ENCODE results near the gene ITIH4. TPM values are rescaled to one million over a fixed set of nuclear protein-coding genes. Genes with fewer than 3 reads are reported as not detected.

ITIH4 gene
- total RNA-seq, 4 donors from 2014 or later: 2.0 to 4.6 (median 2.8) TPM

GRCh38 chr3:52781741-52782140 is 48.7 kb downstream of the ITIH4 start:
- intact Hi-C loops (cut with DNase I): no loop called here
- Histone ChIP-seq H3K36me3 (no peaks in the 10 kb centered on the region), H3K27ac (replicated peaks in 1 of 4) (no peak overlapping the region), H3K4me3 (no peak overlapping the region), H3K27me3 (peaks cover 0 to 5% (median 0%) of the 10 kb centered on the region in 4 donors), H3K4me1 (no peaks in the 10 kb centered on the region), H3K9me3 (no peaks in the 10 kb centered on the region)
- no peak for TF ChIP-seq POLR2A (IDR thresholded peaks at IDR 0.05; ENCODE audit: low read depth)
- TF ChIP-seq, protein P1, sequence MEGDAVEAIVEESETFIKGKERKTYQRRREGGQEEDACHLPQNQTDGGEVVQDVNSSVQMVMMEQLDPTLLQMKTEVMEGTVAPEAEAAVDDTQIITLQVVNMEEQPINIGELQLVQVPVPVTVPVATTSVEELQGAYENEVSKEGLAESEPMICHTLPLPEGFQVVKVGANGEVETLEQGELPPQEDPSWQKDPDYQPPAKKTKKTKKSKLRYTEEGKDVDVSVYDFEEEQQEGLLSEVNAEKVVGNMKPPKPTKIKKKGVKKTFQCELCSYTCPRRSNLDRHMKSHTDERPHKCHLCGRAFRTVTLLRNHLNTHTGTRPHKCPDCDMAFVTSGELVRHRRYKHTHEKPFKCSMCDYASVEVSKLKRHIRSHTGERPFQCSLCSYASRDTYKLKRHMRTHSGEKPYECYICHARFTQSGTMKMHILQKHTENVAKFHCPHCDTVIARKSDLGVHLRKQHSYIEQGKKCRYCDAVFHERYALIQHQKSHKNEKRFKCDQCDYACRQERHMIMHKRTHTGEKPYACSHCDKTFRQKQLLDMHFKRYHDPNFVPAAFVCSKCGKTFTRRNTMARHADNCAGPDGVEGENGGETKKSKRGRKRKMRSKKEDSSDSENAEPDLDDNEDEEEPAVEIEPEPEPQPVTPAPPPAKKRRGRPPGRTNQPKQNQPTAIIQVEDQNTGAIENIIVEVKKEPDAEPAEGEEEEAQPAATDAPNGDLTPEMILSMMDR (IDR thresholded peaks at IDR 0.05): no peak
- no peak for TF ChIP-seq EP300 (IDR thresholded peaks at IDR 0.05)
- TF ChIP-seq POLR2AphosphoS5 (IDR thresholded peaks at IDR 0.05): no peak
- WGBS: 75% methylated on average over 13 of the region's 13 CpGs
- DNase-seq (ENCODE audit: extremely low spot score): no peak

- Histone ChIP-seq H3K9me3 (no peaks in the 10 kb centered on the region), H3K27me3 (peaks cover 0 to 5% (median 0%) of the 10 kb centered on the region in 4 donors), H3K27ac (replicated peaks in 1 of 4) (no peak overlapping the region), H3K4me1 (no peaks in the 10 kb centered on the region), H3K4me3 (no peak overlapping the region), H3K36me3 (no peaks in the 10 kb centered on the region)
- intact Hi-C loops (cut with DNase I): loop anchor here (10.0 kb wide), 3 partner anchors 115 to 295 kb away; partner anchors contain the start of gene STIMATE
- 86% methylated on average over 8 of the region's 8 CpGs for WGBS
- no peak for TF ChIP-seq POLR2A (IDR thresholded peaks at IDR 0.05; ENCODE audit: low read depth)
- TF ChIP-seq EP300 (IDR thresholded peaks at IDR 0.05): no peak
- TF ChIP-seq, protein P1 (IDR thresholded peaks at IDR 0.05): no peak
- TF ChIP-seq POLR2AphosphoS5 (IDR thresholded peaks at IDR 0.05): no peak
- peak; percentile 90 for DNase-seq (ENCODE audit: extremely low spot score)
Observed at GRCh38 chr3:52779837-52780585, 50.5 kb downstream of the ITIH4 start.

GRCh38 chr3:52779011-52779836 is 51.2 kb downstream of the ITIH4 start:
- Histone ChIP-seq H3K4me3 (no peak overlapping the region), H3K9me3 (no peaks in the 10 kb centered on the region), H3K27me3 (peaks cover 0 to 5% (median 0%) of the 10 kb centered on the region in 4 donors), H3K4me1 (no peaks in the 10 kb centered on the region), H3K36me3 (no peaks in the 10 kb centered on the region), H3K27ac (replicated peaks in 1 of 4) (no peak overlapping the region)
- intact Hi-C loops (cut with DNase I): loop anchor here (10.0 kb wide), 3 partner anchors 116 to 296 kb away; partner anchors contain the start of gene STIMATE
- no peak for TF ChIP-seq EP300 (IDR thresholded peaks at IDR 0.05)
- TF ChIP-seq POLR2AphosphoS5 (IDR thresholded peaks at IDR 0.05): no peak
- TF ChIP-seq, protein P1 (IDR thresholded peaks at IDR 0.05): no peak
- TF ChIP-seq POLR2A (IDR thresholded peaks at IDR 0.05; ENCODE audit: low read depth): no peak
- WGBS: 72% methylated on average over 5 of the region's 11 CpGs
- peak; percentile 91 for DNase-seq (ENCODE audit: extremely low spot score)

DNA sequence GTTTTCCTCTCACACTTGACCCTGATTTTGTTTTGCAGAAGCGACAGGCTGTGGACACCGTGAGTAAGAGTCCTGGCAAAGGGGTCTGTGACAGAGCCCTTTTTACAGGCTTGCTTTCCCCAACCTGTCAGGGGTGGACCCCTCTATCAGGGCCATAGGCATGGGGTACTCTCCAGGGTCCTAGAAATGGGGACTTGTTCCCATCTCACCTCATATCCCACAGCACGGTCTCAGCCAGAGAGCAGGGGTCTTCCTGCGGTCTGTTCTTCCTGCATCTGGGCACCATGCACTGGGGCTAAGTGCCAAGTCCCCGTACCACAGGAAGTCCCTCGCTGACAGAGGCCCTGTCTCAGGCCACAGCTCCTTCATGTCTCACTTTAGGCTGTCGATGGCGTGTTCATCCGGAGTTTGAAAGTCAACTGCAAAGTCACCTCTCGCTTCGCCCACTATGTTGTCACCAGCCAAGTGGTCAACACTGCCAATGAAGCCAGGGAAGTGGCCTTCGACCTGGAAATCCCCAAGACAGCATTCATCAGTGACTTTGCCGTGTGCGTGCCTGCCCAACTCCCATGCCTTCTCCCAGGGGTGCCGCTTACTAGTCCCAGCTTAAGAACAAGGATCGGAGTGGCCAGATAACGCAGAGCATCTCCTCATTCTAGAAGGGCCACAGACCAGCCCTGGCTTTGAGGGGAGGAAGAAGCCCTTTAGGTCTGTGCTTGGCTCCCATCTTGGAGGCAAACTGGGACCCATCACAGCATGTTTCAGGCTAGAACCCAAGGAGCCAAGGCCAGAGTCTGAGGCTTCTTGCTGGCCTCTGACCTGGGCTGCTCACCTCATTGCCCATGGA is 52.3 kb downstream of the ITIH4 start:
- Histone ChIP-seq H3K36me3 (no peaks in the 10 kb centered on the region), H3K27ac (replicated peaks in 1 of 4) (no peak overlapping the region), H3K4me3 (no peak overlapping the region), H3K4me1 (no peaks in the 10 kb centered on the region), H3K27me3 (peaks cover 0 to 5% (median 0%) of the 10 kb centered on the region in 4 donors), H3K9me3 (no peaks in the 10 kb centered on the region)
- DNase-seq (ENCODE audit: extremely low spot score): no peak
- intact Hi-C loops (cut with DNase I): loop anchor here (10.0 kb wide), 3 partner anchors 117 to 297 kb away; partner anchors contain the start of gene STIMATE
- 86% methylated on average over 15 of the region's 17 CpGs for WGBS
- no peak for TF ChIP-seq EP300 (IDR thresholded peaks at IDR 0.05)
- no peak for TF ChIP-seq POLR2AphosphoS5 (IDR thresholded peaks at IDR 0.05)
- TF ChIP-seq POLR2A (IDR thresholded peaks at IDR 0.05; ENCODE audit: low read depth): no peak
- TF ChIP-seq, protein P1 (IDR thresholded peaks at IDR 0.05): no peak

All from esophagus muscularis mucosa (tissue), 4 donors.